PC-3 (cell line): ENCODE data around the gene NEURL3.

Source experiments
- CTCF ChIP-seq: fragments of 300-600 bp; sonication (generic); conservative IDR thresholded peaks from 2 replicates; pipeline ENCODE4 v1.5.1; 2017; ENCODE audit warnings: antibody characterized with exemption, low read depth, mild to moderate bottlenecking, low read length
- EZH2 ChIP-seq: fragments of 300-600 bp; sonication (generic); IDR thresholded peaks from one replicate; pipeline ENCODE4 v1.6.1; 2017; ENCODE audit warnings: antibody characterized with exemption, mild to moderate bottlenecking, low read length; ENCODE audit not compliant: unreplicated experiment

DNA sequence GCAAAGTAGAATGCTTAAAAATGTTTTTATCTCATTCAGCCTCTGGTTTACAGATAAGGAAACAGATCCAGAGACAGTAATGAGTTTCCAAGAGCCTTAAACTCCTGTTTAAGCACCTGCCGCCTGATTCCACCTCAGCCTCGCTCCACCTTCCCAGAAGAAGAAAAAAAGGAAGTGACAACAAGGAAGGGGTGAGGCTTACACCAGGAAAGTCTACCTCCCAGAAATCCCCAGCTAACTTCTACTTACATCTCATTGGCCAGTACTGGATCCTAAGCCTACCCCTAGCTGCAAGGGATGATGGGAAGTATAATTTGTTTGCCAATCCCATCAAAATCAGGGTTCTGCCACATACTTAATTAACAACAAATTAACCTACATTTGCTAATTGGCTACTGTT is 16.1 kb upstream of the NEURL3 start:
- TF ChIP-seq EZH2 (no peak), CTCF (no peak)
